Fibroblast of upper back skin (primary cell): Measurements from ENCODE around the gene MAGED4.
"Not testable (repeated sequence)": the region's sequence is repeated elsewhere in the genome, so short reads cannot be mapped to it uniquely, and the experiment has no call there.

Experiments
- DNase-seq: peaks from one replicate; pipeline ENCODE4 v3.0.0-alpha.2; 2013

MAGED4 gene, protein sequence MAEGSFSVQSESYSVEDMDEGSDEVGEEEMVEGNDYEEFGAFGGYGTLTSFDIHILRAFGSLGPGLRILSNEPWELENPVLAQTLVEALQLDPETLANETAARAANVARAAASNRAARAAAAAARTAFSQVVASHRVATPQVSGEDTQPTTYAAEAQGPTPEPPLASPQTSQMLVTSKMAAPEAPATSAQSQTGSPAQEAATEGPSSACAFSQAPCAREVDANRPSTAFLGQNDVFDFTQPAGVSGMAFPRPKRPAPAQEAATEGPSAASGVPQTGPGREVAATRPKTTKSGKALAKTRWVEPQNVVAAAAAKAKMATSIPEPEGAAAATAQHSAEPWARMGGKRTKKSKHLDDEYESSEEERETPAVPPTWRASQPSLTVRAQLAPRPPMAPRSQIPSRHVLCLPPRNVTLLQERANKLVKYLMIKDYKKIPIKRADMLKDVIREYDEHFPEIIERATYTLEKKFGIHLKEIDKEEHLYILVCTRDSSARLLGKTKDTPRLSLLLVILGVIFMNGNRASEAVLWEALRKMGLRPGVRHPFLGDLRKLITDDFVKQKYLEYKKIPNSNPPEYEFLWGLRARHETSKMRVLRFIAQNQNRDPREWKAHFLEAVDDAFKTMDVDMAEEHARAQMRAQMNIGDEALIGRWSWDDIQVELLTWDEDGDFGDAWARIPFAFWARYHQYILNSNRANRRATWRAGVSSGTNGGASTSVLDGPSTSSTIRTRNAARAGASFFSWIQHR

DNA sequence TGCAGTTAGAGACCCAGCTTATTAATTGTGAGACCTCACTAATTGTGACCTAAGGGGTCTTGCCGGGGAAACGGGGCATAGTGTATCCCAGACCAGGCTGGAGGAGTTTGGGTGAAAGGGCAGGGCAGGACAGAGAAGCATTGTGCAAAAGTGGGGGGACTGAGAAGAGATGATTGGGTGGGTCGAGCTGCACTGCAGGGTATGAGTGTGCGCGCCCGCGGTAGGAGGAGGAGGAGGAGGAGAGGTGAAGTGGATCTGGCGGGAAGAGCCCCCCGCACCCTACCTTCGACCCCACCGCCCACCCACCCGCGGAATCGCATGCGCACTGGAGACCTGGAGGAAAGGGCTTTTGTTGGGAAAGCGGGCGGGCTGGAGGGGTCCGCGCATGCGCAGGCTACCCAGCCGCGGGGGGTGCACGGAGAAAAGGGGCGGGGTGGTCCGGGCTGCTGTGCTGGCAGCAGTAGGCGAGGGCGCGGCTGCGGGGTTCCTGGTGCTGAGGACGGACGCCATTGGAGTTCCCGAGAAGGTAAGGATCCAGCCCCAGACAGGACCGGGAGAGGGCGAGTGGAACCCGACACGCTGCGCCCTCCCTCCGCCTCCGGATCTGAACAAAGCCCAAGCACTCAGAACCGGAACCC is at the start of gene MAGED4:
Gene MAGED4 (plus strand): TSS at position 449 of the 638 bp plus-strand sequence. CDS start 1,035 bp downstream, outside the sequence.
- DNase-seq = not testable (repeated sequence)

DNA sequence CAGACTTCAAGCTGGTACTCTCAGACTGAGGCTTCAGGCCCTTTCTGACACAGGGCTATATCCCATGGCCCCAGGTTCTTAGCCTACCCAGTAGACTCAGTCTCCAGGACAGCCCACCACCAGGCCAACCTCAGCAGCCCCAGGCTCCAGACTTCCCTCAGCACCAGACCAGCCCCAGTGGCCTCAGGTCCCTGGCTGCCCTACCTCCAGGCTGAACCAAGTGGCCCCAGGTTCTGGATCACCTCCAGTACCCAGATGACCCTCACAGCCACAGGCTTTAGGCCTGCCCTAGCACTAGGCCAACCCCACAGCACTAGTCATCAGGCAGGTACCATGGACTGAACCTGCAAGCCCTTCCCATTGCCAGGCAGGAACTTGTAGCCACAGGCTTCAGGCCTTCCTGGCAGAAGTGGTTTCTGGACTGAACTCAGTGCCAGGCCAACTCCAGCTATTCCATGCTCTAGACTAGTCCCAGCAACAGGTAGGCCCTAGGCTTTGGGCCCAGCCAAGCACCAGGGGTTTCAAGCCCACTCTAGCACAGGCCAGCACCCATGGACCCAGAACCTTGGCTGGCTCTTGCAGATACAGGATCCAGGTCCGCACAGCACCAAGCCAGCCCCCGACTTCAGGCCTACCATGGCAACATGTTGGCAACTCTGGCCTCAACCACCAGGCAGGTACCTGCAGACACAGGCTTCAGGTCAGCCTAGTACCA is 45.7 kb upstream of the MAGED4 start:
- no peak for DNase-seq

DNA sequence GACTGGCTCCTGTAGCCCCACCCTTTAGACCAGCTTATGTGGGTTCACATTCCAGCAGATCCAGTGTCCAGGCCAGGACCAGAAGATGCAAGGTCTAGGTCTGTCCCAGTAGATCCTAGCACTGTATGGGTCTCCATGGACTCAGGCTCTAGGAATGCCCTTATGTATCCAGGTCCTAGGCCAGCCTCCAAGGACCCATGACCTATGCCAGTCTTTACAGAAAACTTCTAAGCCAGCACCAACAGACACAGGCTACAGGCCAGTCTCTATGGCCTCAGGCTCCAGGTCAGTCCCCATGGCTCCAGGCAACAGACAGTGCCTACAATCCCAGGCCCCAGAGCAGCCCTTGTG is 45.2 kb upstream of the MAGED4 start:
- DNase-seq = no peak

DNA sequence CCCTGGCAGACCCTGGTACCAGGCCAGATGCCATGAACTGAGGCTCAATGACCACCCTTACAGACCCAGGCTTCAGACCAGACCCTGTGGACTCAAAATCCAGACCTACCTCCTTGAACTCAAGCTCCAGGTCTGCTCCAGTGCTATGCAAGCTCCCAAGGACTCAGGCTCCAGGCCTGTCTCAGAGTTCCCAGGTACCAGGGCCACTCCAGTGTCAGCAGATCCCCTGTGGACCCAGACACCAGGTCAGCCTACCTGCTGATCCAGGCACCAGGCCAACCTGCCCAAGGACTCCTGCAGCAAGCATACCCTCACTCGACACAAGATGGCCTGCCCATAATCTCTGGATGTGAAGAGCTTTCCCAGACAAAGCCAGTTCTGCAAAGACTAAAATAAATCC is 44.7 kb upstream of the MAGED4 start:
- no peak for DNase-seq

DNA sequence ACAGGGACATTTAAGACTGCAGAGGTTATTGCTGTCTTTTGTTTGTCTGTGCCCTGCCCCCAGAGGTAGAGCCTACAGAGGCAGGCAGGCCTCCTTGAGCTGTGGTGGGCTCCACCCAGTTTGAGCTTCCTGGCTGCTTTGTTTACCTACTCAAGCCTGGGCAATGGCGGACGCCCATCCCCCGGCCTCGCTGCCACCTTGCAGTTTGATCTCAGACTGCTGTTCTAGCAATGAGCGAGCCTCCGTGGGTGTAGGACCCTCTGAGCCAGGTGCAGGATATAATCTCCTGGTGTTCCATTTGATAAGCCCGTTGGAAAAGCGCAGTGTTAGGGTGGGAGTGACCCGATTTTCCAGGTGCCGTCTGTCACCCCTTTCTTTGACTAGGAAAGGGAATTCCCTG is 34.0 kb upstream of the MAGED4 start:
- DNase-seq = not testable (repeated sequence)

DNA sequence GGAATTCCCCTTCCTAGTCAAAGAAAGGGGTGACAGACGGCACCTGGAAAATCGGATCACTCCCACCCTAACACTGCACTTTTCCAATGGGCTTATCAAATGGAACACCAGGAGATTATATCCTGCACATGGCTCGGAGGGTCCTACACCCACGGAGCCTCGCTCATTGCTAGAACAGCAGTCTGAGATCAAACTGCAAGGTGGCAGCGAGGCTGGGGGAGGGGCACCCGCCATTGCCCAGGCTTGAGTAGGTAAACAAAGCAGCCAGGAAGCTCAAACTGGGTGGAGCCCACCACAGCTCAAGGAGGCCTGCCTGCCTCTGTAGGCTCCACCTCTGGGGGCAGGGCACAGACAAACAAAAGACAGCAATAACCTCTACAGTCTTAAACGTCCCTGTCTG is 24.5 kb upstream of the MAGED4 start:
- DNase-seq = not testable (repeated sequence)

DNA sequence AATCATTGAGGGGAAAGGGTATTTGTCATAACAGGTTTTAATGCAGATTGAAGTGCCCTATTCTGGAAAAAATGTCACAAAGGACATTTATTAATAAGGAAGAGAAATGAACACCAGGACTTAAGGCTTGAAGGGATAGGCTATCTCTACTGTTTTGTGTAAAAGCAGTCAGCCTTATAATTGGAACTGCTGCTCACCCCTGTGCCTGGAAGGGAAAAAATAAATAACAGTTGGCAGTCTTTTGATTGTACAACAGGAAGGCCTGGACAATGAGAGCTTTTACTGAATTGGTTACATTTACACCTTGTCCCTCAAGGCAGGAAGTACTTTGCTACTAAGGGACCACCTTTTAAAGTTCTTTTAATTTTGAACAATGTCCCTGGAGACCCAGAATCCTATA is 17.8 kb upstream of the MAGED4 start:
- DNase-seq = no peak

DNA sequence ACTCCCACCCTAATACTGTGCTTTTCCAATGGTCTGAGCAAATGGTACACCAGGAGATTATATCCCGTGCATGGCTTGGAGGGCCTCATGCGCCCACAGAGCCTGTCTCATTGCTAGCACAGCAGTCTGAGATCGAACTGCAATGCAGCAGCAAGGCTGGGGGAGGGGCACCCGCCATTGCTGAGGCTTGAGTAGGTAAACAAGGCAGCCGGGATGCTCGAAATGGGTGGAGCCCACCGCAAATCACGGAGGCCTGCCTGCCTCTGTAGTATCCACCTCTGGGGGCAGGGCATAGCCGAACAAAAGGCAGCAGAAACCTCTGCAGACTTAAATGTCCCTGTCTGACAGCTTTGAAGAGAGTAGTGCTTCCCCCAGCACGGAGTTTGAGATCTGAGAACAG is 13.6 kb upstream of the MAGED4 start:
- not testable (repeated sequence) for DNase-seq

DNA sequence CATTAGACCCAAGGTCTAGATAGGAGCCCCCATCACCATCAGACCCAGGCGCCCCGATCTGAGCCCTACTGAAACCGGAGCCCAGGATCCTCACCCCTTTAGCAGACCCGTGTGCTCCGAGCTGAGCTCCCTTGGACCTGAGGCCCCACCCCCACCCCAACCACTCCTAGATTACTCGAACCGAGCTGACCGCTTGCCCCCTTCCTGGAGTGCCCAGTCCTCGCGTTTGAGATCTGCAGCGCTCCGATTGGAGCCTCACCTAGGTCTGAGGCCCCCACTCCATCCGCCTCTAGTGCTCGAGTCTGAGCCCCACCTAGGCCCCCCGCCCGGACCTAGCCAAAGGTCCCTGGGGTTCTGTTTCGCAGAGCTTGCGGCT is 378 bp downstream of the MAGED4 start:
- not testable (repeated sequence) for DNase-seq

DNA sequence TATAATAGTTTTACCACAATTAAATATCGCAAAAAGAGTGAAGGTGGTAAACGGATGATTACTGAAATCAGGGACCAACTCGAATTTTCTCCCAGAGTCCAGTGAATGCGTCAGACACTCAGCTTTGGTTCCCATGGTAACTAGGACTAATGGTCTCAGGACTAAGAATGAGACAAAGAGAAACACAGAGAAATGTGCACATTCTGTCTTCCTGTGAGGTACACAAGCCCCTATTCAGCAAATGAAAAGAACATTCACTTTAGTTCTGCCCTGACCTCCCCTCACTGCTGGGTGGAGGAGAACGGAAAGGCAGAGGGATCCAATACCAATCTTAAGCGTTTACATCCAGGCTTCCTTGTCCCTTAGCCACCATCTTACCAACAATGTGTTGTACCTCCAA is 26.7 kb downstream of the MAGED4 start:
- not testable (repeated sequence) for DNase-seq

DNA sequence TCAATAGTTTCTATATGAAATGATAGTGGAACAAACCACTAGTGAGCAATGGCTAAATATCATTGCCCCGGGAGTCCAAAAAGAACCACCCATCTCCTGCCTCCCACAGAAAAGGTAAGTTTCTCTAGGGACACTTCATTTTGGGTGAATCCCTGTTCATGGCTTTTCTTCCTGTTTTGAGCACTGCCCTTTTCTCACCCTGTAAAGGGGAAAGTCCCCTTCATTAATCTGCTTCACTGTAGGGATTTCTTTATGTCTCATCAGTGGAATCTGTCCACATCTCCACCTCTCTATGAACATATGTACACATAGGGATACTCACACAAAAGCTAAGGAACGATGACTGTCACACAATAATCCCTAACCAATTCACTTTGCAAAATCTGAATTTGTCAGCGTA is 28.6 kb downstream of the MAGED4 start:
- DNase-seq = no peak

DNA sequence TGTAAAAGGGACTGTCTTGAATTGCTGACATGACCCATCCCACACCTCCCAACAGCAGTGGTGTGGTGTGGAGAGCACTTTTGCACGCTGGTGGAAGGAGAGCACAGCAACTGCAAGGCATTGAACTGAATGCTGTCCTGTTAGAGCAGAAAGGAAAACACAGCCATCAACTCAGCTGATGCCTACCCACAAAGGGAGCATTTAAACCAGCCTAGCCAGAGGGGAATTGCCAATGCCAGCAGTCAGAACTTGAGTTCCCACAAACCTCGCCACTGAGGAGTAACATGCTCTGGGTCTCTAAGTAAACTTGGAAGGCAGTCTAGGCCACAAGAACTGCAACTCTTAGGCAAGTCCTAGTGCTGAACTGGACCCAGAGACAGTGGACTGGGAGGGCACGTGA is 31.9 kb downstream of the MAGED4 start:
- DNase-seq = no peak

DNA sequence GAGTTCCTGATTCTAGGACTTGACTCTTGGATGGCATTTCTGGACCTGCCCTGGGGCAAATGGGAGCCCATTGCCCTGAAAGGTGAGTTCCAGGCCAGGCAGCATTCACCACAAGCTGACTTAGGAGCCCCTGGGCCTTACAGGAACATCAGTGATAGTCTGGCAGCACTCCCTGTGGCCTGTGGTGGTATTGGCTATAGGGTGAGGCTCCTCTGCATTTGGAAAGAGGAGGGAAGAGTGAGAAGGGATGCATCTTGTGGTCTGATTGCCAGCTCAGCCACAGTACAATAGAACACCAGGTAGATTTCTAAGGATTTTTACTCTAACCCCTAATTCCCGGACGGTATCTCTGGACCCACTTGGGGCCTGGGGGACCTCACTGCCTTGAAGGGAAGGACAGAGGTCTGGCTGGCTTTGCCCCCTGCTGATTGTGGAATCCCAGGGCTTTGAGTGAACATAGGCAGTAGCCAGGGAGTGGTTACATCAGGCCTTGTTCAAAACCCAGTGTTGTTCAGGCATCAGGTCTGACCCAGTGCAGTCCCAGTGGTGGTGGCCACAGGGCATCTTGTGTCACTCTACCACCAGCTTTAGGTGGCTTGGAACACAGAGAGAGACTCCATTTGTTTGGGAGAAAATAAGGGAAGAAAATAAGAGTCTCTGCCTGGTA is 32.9 kb downstream of the MAGED4 start:
- no peak for DNase-seq

DNA sequence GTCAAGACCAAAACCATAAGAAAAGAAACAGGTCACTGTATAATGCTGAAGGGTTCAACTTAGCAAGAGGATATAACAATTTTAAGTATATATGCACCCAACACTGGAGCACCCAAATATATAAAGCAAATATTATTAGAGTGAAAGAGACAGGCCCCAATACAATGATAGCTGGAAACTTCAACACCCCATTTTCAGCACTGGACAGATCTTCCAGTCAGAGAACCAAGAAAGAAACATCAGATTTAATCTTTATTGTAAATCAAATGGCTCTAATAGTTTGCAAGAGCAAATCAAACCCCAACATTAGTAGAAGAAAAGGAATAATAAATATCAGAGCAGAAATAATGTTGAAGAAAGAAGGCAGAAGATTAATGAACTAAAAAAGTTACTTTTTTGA is 36.2 kb downstream of the MAGED4 start:
- no peak for DNase-seq
